ENCODE data around the gene SLU7. TPM values are rescaled to one million over a fixed set of nuclear protein-coding genes. Genes with fewer than 3 reads are reported as not detected.

SLU7 gene
- total RNA-seq, 2 experiments from 2014 or later: 32.2 to 46.2 TPM

DNA sequence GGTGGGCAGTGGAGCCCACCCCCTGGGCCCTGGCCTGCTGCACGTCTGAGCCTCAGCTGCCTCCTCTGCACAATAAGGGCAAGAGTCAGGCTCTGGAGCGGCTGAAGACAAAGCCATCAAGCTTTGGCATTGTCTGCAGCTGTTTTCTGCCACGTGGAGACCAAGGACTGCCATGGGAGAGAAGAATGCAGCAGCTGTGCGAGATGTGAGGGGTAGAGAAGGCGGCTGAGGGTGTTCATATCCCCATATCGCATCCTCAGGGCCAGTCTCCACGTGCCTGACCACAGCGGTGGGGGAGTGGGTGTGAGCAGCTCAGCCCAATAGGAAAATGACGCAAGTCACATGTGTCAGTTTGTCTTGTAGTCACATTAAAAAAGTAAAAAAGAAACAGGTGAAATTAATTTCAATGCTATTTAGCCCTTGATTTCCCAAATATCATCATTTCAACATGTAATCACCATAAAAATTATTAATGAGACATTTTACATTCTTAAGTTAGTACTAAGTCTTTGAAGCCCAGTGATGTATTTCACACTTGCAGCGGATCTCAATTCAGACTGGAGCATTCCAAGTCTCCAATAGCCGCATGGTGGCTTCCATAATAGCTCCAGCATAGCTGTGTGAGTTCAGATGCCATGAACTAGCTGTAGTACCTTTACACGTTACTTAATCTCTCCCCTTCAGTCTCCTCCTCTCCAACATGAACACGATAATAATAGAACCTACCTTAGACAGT is 55.1 kb downstream of the SLU7 start:
- no peak for DNase-seq (ENCODE audit: low spot score)
- H3K4me3 ChIP-seq (ENCODE audit: low read depth, low read length, poor library complexity, severe bottlenecking): no peak overlapping the region
- no peaks in the 10 kb centered on the region for H3K9me3 ChIP-seq (ENCODE audit: low read length)
- H3K4me1 ChIP-seq (ENCODE audit: insufficient read depth, low read length, poor library complexity, severe bottlenecking): no peaks in the 10 kb centered on the region
- ChIA-PET POLR2A (interaction anchor here (0.6 to 0.7 kb wide), 4 partner anchors 10 to 1083 kb away, joined by 3 to 4 read pairs (median 3); no protein-coding TSS in a partner anchor), CTCF (ENCODE audit: unreplicated experiment) (interaction anchor here (0.6 kb wide), 1 partner anchor 20 kb away, joined by 3 read pairs; no protein-coding TSS in a partner anchor)
- no peak overlapping the region for H3K4me2 ChIP-seq (ENCODE audit: low read length)
- intact Hi-C loops (cut with micrococcal nuclease; ENCODE audit: unreplicated experiment): no loop called here
- H3K79me2 ChIP-seq (ENCODE audit: insufficient read depth, low read depth, low read length): no peaks in the 10 kb centered on the region
- H3K27ac ChIP-seq (ENCODE audit: low read depth, low read length, poor library complexity, severe bottlenecking): no peak overlapping the region
- no peak overlapping the region for H2AFZ ChIP-seq (ENCODE audit: low read length)
- BruUV-seq (replicated peaks): no TSS peak
- no peaks in the 10 kb centered on the region for H4K20me1 ChIP-seq (ENCODE audit: insufficient read depth, low read length)
- TF ChIP-seq, protein P1, sequence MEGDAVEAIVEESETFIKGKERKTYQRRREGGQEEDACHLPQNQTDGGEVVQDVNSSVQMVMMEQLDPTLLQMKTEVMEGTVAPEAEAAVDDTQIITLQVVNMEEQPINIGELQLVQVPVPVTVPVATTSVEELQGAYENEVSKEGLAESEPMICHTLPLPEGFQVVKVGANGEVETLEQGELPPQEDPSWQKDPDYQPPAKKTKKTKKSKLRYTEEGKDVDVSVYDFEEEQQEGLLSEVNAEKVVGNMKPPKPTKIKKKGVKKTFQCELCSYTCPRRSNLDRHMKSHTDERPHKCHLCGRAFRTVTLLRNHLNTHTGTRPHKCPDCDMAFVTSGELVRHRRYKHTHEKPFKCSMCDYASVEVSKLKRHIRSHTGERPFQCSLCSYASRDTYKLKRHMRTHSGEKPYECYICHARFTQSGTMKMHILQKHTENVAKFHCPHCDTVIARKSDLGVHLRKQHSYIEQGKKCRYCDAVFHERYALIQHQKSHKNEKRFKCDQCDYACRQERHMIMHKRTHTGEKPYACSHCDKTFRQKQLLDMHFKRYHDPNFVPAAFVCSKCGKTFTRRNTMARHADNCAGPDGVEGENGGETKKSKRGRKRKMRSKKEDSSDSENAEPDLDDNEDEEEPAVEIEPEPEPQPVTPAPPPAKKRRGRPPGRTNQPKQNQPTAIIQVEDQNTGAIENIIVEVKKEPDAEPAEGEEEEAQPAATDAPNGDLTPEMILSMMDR (conservative IDR thresholded peaks at IDR 0.05; ENCODE audit: low read length): no peak
- no peak for TF ChIP-seq EZH2phosphoT487 (IDR thresholded peaks at IDR 0.05; ENCODE audit: borderline replicate concordance, low read depth, low read length)
- H3K36me3 ChIP-seq (ENCODE audit: insufficient read depth, low read length): no peaks in the 10 kb centered on the region
- H3K9me2 ChIP-seq (ENCODE audit: insufficient read depth, low read length): no peaks in the 10 kb centered on the region

DNA sequence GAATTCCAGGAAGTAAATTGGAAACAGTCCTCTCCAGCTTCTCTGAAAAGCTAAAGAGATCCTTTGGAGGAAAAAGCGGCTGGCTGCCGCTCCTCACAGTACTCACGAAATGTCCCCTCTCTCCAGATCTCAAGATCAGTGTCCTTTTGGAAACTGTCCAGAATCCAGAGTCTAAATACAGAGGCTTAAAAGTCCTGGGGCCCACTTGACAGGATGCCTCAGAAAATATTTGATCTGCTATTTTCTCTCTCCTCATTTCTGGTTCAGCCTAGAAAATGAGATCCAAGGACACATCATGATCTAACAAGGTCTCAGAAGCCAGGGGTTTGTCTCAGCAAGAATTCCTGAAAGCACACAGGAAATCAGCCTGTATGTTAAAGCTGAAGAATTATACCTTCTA is 55.7 kb downstream of the SLU7 start:
- no peak for DNase-seq (ENCODE audit: low spot score)
- Histone ChIP-seq H3K4me1 (ENCODE audit: insufficient read depth, low read length, poor library complexity, severe bottlenecking) (no peaks in the 10 kb centered on the region), H2AFZ (ENCODE audit: low read length) (no peak overlapping the region), H3K79me2 (ENCODE audit: insufficient read depth, low read depth, low read length) (no peaks in the 10 kb centered on the region), H4K20me1 (ENCODE audit: insufficient read depth, low read length) (no peaks in the 10 kb centered on the region), H3K4me2 (ENCODE audit: low read length) (no peak overlapping the region), H3K9me3 (ENCODE audit: low read length) (no peaks in the 10 kb centered on the region), H3K9me2 (ENCODE audit: insufficient read depth, low read length) (no peaks in the 10 kb centered on the region), H3K36me3 (ENCODE audit: insufficient read depth, low read length) (no peaks in the 10 kb centered on the region), H3K27ac (ENCODE audit: low read depth, low read length, poor library complexity, severe bottlenecking) (no peak overlapping the region), H3K4me3 (ENCODE audit: low read depth, low read length, poor library complexity, severe bottlenecking) (no peak overlapping the region)
- BruUV-seq (replicated peaks): no TSS peak
- ChIA-PET POLR2A (no interaction called here), CTCF (ENCODE audit: unreplicated experiment) (no interaction called here)
- intact Hi-C loops (cut with micrococcal nuclease; ENCODE audit: unreplicated experiment): no loop called here
- TF ChIP-seq EZH2phosphoT487 (IDR thresholded peaks at IDR 0.05; ENCODE audit: borderline replicate concordance, low read depth, low read length): no peak
- TF ChIP-seq, protein P1 (conservative IDR thresholded peaks at IDR 0.05; ENCODE audit: low read length): no peak

DNA sequence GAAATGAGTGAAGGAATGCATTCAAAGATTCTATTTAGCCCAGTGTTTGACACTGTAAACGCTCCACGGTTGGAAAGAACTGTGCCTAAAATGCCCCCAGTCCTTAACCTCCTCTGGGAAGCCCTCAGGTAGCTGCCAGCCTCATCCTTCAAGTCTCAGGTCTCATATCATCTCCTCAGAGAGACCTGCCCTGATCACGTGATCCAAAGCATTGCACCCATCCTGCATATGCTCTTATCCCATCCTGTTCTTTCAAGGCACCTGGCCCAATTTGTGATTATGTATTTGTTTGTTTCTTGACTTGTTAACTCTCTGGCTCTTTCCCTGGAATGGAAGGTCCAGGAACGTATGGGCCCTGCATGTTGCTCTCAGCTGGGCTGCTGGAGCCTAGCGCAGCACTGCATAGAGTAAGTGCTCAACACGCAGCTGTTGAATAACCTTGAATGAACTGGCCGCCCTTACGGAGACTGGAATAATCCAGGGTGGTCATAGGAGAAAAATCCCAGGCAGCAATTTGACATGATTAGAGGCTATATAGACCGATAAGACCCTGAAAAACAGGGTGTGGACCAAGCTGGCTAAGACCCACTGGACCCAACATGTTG is 57.2 kb downstream of the SLU7 start:
- Histone ChIP-seq H3K4me3 (ENCODE audit: low read depth, low read length, poor library complexity, severe bottlenecking) (no peak overlapping the region), H3K9me2 (ENCODE audit: insufficient read depth, low read length) (no peaks in the 10 kb centered on the region), H3K9me3 (ENCODE audit: low read length) (no peaks in the 10 kb centered on the region), H3K4me1 (ENCODE audit: insufficient read depth, low read length, poor library complexity, severe bottlenecking) (no peaks in the 10 kb centered on the region), H3K36me3 (ENCODE audit: insufficient read depth, low read length) (no peaks in the 10 kb centered on the region), H3K79me2 (ENCODE audit: insufficient read depth, low read depth, low read length) (no peaks in the 10 kb centered on the region), H3K4me2 (ENCODE audit: low read length) (no peak overlapping the region), H4K20me1 (ENCODE audit: insufficient read depth, low read length) (no peaks in the 10 kb centered on the region), H2AFZ (ENCODE audit: low read length) (no peak overlapping the region), H3K27ac (ENCODE audit: low read depth, low read length, poor library complexity, severe bottlenecking) (no peak overlapping the region)
- no TSS peak for BruUV-seq (replicated peaks)
- ChIA-PET POLR2A (no interaction called here), CTCF (ENCODE audit: unreplicated experiment) (no interaction called here)
- DNase-seq (ENCODE audit: low spot score): no peak
- TF ChIP-seq, protein P1 (conservative IDR thresholded peaks at IDR 0.05; ENCODE audit: low read length): no peak
- TF ChIP-seq EZH2phosphoT487 (IDR thresholded peaks at IDR 0.05; ENCODE audit: borderline replicate concordance, low read depth, low read length): no peak
- intact Hi-C loops (cut with micrococcal nuclease; ENCODE audit: unreplicated experiment): no loop called here

Measured in OCI-LY7 (cell line).